Vagina (tissue), 2 donors: ENCODE data around the gene CHP1.

ENCODE experiments used
- CTCF ChIP-seq, 3 experiments: fragments of 450-650 bp in 2 of 3; fragments of 200-600 bp in 1 of 3; sonication (generic) in 1 of 3; IDR thresholded peaks; one replicate each; pipeline ENCODE4 v1.5.1; 2017 to 2019; ENCODE audit warnings: antibody characterized with exemption in 3 of 3, mild to moderate bottlenecking in 2 of 3, moderate library complexity in 2 of 3
- POLR2AphosphoS5 ChIP-seq, 2 donors: sonication (generic); formaldehyde crosslinking; IDR thresholded peaks; one replicate each; pipeline ENCODE4 v1.9.0; 2017; ENCODE audit warnings: antibody characterized with exemption in 2 of 2, mild to moderate bottlenecking in 2 of 2, low read depth in 1 of 2; ENCODE audit not compliant: insufficient read depth in 1 of 2

GRCh38 chr15:41269887-41270286, 38.8 kb downstream of the CHP1 start:
- no peak for TF ChIP-seq CTCF (IDR thresholded peaks at IDR 0.05)
- TF ChIP-seq POLR2AphosphoS5 (IDR thresholded peaks at IDR 0.05; ENCODE audit: insufficient read depth in 1 of 2, low read depth in 1 of 2): no peak
